Fibroblast of mammary gland (primary cell): ENCODE data around the gene PRPH2.
"Not testable (repeated sequence)": the region's sequence is repeated elsewhere in the genome, so short reads cannot be mapped to it uniquely, and the experiment has no call there.

Experiments
- DNase-seq: peaks from one replicate; pipeline ENCODE4 v3.0.0-alpha.2; 2010; ENCODE audit warnings: low read depth
- H3K4me3 ChIP-seq: 2 replicates; pipeline ENCODE4 v1.5.1; 2011; ENCODE audit warnings: low read depth, mild to moderate bottlenecking, low read length, moderate library complexity; ENCODE audit not compliant: control insufficient read depth
- CTCF ChIP-seq: conservative IDR thresholded peaks from 2 replicates; pipeline ENCODE4 v1.5.1; 2011; ENCODE audit warnings: low read depth, low read length, inconsistent platforms; ENCODE audit not compliant: control insufficient read depth, insufficient read depth

PRPH2 gene

GRCh38 chr6:42704251-42704936 lies 18.0 kb downstream of the PRPH2 start:
- no peak for TF ChIP-seq CTCF
- peak; percentile 26 for DNase-seq
- H3K4me3 ChIP-seq: peak overlapping the region; percentile 28

- DNase-seq, H3K4me3 ChIP-seq: not testable (repeated sequence)
Observed at GRCh38 chr6:42702786-42703185, 19.6 kb downstream of the PRPH2 start.

GRCh38 chr6:42702200-42702599 lies 20.2 kb downstream of the PRPH2 start:
- no peak for TF ChIP-seq CTCF
- no peak overlapping the region for H3K4me3 ChIP-seq
- peak; percentile 73 for DNase-seq

GRCh38 chr6:42698217-42698616 lies 24.2 kb downstream of the PRPH2 start:
- no peak for DNase-seq
- no peak overlapping the region for H3K4me3 ChIP-seq

GRCh38 chr6:42697268-42697655 lies 25.1 kb downstream of the PRPH2 start:
- DNase-seq: no peak
- no peak for TF ChIP-seq CTCF
- no peak overlapping the region for H3K4me3 ChIP-seq

More at GRCh38 chr6:42698217-42698616, 24.2 kb downstream of the PRPH2 start:
- no peak for TF ChIP-seq CTCF

GRCh38 chr6:42696526-42697267 lies 25.7 kb downstream of the PRPH2 start:
- H3K4me3 ChIP-seq: no peak overlapping the region
- no peak for TF ChIP-seq CTCF
- peak; percentile 77 for DNase-seq

- DNase-seq: peak; percentile 56
- TF ChIP-seq CTCF: no peak
- H3K4me3 ChIP-seq: no peak overlapping the region
Observed at GRCh38 chr6:42694586-42694985, 27.8 kb downstream of the PRPH2 start.
